HG03565 (cell line): Measurements from ENCODE around the gene ATXN1.
A peak's percentile ranks its signal among the peaks of the same experiment; 100 is the strongest.
"Not testable (repeated sequence)": the region's sequence is repeated elsewhere in the genome, so short reads cannot be mapped to it uniquely, and the experiment has no call there.

Experiments used
- ATAC-seq: cut with Tn5 transposase; IDR thresholded peaks from one replicate; pipeline ENCODE4 v1.9.1; 2021; ENCODE audit warnings: mild to moderate bottlenecking, moderate library complexity; ENCODE audit not compliant: unreplicated experiment

Gene ATXN1

DNA sequence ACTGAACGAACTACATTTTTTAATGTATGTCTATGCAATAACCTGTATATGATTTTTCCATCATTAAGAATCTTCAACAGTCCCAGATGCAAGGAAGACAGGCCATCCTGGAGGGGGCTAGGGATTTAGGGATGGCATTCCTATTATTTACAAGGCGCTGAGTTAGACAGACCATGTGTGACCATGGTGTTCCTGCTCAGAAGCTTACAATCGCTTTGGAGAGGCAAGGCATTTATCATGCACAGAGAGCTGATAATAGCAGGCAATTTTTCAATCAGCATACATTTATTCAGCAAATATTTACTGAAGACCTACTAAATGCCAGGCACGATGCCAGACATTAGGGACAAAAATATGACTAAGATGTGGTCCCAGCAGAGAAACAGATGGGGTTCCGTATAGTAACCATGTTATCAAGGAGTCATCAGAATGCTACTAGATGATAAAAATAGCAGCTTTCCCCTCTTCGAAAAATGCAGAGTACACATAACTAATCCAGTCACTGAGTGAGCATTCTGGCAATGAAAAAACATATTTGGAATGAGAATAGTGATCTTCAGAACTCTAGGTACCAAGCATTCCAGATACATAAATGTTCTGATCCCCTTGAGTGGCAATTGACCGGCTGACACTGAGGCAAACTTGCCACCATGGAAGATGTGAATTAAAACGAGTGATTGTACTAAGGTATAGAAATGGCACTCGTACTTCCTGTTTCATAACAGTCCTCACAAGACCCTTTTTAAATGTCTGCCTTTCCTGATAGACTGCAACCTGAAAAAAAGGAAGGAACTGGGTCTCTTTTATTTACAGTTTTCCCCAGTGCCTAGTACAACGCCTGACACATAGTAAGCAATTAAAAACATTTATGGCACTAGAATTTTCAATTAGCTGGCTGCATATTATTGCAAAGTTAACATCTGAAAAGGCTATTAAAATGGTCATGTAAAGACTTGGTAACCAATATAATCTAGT lies 135.7 kb downstream of the ATXN1 start:
- ATAC-seq = no peak

DNA sequence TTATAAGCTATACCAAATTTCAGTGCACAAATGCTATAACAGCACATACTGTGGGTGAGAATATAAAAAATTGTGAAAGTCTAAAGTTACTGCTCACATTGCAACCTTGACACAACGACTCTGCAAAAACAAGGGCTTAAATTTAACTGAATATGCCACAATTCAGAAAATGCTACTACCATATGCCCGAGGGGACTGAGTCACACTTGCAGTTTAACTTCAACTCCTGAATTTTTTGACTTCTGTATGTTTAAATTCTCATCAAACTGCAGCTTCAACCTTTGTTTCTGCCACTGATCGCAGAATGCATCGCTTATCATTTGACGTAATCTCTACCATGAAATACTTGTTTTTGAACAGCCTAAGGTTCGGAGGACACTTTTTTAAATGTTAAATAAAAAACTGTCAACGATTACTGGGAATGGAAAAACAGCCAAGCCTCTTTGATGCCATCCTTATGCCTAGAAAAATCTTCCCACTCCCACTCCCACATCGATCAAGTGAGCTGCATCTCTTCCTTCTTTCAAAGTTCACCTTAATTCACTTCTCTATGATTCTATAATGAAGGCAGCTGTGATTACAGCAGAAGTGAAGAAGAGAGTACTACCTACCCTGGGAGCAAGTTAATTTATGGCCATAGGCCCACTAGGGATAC lies 136.5 kb downstream of the ATXN1 start:
- ATAC-seq = no peak

DNA sequence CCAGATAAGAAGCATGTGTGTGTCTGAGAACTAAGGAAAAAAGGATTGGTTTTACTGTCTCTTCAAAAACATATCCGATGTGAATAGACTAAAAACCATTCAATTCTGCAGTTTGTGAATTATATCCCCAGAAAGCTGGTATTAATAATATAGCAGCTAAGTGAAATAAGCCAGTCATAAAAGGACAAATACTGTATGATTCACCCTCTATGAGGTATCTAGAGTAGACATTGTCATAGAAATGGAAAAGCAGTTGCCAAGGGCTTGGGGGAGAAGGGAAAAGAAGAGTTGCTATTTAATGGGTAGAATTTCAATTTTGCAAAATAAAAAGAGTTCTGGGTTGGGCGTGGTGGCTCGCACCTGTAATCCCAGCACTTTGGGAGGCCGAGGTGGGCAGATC lies 137.5 kb downstream of the ATXN1 start:
- ATAC-seq = no peak

DNA sequence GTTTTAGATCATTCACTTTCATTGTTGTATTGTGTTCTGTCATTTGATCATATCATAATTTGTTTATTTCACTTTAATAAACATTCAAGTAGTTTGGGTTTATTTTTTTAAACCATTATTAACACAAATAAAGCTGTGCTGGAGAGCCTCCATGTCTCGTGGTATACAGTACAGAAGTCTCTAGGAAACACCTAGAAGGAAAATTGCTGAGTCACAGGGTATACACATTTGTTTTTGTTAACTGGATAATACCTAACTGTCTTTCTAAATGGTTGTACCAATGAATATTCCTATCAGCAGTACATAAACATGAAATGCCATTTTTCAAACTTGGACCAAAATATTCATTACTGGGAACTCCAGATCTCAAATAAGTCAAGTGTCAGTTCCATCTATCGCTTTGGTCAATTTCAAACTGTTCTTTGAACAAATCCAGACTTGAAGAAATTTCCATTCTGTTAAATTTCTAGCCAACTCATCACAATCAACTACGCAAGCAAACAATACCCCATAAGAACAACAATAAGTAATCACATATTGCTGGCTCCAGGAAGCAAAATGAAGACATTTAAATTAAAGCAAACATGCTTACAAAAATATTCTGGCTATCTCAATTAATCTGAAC lies 138.1 kb downstream of the ATXN1 start:
- no peak for ATAC-seq

DNA sequence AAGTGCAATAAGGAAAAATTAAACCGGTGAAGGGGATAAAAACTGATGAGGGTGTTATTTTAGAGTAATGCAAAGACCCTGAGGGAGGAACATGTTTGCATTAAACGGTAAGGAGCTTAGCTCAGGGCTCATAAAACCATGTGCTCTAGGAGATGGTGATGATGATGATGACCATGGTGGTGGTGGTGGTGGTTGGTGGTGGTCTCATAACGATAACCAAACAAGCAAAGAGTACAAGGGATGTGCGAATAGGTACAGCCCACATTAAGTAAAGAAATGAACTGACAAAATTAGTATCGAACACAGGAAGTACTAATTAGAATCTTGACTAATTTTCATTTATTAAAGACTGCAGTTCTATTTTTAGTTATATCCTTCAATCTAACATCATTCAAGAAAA lies 139.1 kb downstream of the ATXN1 start:
- ATAC-seq = no peak

DNA sequence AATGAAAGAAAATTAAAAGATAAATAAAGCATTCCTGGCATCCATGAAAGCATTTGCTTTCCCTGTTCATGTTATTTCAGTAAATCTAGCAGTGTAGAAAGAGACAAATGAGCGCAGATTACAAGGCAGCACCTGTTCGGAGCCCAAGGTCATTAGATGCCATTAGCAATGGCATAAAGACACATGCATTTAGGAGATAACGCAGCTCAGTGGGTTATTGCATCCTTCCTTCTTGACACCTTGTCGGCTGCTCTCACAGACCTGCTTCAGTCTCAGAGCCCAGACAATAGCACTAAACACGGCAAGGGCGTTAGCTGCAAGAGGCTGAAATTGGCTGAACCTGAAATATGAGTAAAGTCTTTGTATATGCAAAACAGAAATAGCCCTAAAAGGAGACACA lies 140.3 kb downstream of the ATXN1 start:
- ATAC-seq = no peak

DNA sequence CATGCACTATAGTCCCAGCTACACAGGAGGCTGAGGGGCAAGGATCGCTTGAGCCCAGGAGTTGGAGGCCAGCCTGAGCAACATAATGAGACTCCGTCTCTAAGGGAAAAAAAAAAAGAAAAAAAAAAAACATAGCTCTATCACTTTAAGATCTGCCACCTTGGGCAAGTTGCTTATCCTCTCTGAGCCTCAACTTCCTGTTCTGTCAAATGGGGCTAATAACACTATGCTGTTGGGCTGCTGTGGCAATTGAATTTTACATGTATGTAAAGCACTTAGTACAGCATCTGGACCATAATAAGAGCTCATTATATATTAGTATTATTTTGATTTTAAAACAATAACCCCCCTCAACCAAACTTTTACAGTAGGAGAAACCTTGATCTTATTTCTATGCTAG lies 141.5 kb downstream of the ATXN1 start:
- ATAC-seq = no peak

DNA sequence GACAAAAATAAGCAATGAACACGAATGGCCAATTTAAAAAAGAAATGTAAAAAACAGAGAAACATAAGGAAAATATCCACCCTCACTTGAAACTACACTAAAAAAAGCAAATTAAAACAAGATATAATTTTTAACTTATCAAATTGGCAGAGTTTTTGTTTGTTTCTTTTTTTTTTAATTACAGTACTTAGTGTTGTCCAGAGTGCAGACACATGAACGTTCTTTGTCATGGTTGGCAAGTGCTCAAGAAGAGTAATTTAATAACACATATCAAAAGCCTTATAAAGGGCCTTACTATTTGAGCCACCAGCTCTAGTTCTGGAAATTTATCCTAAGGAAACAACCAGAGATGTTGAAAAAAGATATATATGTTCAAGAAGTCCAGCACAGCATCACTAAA lies 142.3 kb downstream of the ATXN1 start:
- ATAC-seq = no peak

DNA sequence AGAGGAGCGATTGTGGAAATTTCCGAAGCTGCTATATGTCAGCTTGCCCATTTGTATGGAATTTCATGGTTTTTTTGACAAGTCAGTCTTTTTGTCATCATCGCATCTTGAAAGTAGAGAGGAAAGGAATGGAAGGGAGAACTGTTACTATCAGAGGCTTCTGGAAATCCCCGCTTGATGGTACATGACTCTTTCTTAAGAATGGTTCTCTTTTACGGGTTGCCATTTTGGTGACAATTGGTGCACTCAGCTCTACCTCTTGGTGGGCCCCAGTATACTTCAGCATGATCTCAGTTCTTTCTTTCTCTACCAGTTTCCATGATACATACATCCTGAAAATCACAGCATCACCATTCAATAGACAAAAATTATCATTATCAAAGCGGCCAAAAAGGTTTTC lies 146.0 kb downstream of the ATXN1 start:
- not testable (repeated sequence) for ATAC-seq

DNA sequence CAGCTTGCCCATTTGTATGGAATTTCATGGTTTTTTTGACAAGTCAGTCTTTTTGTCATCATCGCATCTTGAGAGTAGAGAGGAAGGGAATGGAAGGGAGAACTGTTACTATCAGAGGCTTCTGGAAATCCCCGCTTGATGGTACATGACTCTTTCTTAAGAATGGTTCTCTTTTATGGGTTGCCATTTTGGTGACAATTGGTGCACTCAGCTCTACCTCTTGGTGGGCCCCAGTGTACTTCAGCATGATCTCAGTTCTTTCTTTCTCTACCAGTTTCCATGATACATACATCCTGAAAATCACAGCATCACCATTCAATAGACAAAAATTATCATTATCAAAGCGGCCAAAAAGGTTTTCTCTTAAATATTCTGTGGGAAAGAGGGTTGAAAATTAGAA lies 147.1 kb downstream of the ATXN1 start:
- ATAC-seq = not testable (repeated sequence)

DNA sequence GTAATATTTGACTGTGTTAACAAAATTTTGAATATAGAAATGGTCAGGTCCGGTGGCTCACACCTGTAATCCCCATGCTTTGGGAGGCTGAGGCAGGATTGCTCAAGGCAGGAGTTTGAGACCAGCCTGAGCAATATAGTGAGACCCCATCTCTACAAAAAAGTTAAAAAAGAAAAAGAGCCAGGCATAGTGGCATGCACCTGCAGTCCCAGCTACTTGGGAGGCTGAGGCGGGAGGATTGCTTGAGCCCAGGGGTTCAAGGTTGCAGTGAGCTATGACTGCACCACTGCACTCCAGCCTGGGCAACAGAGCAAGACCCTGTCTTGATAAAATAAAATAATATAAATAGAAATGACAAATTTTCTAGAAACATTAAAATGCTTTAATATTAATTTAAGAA lies 147.8 kb downstream of the ATXN1 start:
- not testable (repeated sequence) for ATAC-seq

DNA sequence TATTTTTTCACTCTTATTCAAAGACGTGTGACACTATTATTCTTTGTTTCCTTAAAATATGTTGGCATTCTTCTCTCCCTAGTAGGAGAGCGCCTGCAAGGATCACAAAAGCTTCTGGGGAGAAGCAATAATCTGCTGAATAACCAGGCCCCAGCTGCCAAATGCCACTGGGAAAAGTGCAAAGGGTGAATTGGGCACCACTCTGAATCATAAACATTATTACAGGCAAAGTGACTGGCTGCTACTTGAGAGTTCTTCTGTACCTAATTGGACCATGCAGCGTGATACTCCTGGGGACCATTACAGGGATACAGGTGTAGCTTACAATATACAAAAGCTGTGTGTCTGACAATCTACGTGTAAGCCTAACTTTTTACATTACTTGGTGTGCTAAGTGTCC lies 152.8 kb downstream of the ATXN1 start:
- no peak for ATAC-seq

DNA sequence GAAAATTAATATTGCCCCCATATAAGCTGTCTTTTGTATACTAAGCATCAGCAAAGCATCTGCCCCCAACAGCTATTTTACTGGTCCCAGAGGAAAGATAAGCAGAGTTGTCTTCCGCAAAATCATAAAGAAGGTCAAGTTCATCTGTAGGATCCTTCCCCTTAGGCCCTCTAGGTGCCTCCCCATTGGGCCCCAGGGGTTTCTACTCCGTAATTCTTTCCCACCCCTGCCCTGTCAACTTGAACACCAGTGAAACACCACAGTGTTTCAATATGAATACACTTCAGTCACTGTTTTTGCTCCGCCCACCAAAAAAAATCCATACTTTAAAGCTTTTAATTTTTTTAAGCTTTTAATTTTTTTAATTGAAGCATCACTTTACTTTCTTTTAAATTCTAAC lies 159.2 kb downstream of the ATXN1 start:
- ATAC-seq = peak; percentile 92

DNA sequence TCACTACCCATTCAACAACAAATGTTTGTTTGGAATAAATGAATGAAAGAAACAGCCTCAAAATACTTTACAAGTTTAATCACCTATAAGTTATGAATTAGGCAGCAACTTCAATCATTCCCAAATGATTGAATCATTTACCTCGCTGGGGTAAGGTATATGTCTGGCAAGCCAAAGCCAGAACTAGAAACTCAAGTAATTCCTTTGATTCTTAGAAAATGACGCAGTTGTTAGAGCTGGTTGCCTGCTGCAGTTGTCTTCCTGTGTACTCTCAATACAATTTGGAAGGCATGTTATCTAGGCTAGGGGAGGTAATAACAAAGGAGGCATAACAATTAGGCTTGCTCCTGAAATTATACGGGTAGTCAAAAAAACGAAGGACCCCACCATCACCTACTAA lies 160.6 kb downstream of the ATXN1 start:
- ATAC-seq = no peak

DNA sequence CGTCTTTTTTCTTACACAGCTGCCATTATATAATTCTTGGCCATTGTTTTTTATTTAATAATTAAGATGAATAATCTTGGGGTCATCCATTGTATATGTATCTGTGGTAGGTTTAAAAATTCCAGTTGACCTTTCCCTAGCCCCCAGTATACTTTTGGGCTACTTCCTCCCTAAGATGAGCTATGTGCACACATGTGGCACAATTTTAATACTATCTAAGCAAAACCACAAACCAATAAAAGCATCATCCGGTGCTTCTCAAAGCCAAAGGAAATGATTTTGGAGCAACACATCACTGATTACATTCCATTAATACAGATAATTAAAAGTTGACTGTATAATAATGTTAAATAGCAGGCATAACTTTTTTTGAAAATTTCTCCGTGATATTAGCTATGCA lies 161.2 kb downstream of the ATXN1 start:
- ATAC-seq = no peak

DNA sequence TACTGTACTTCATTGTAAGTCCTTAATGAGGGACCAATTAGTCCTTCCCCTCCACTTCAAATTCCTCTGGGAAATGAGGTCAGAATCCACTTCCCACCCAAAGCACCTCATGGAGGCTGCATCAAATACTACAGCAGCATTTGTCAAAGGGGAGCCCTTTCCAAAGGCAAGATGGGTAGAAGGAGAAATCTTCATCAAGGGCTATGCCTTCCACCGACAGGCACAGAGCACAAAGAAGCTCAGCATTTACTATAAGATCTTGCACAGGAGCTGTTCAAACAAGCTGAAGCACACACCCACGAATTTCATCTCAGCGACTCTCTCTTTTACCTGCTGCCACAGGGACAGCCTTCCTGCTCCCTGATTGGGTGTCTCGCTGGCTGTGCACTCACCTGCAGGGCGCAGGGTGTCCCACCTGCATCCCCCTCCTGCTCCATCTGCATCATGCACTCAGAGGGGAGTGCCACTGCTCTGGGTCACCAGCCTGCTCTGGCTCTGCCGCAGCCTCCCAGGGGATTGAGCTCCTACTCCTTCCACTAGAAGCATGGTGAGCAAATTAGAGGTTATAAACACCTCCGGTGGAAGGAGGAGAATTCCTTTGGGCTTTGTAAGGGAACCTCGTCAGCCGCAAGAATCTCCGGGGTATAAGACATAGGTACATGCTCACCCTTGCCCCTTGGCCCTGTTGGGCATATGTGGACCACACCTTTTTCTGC lies 164.5 kb downstream of the ATXN1 start:
- no peak for ATAC-seq

DNA sequence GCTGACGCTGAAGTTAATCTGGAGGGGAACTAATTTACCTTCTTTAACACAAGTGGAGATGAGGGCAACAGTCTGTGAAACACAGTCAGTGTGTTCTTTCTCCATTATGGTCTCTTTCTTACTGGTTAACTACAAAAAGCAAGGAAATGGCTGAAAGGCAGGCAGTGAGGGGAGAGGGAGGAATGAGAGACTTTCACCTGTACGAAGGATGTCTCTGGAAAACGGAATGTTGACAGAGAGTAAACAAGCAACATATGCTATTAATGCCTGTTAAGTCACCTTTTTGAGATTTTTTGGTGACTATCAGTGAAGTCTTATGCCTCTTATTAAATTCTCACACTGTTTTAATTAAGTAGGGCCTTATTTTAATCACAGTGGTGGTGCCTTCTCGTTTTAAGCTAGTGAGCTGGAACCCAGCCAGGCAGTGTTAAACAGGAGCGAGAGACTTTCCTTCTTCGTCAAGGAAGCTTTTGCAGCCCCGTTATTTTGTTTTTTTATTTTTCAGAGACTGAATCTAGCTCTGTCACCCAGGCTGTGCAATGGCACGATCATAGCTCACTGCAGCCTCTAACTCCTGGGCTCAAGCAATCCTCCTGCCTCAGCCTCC lies 165.6 kb downstream of the ATXN1 start:
- ATAC-seq = no peak

DNA sequence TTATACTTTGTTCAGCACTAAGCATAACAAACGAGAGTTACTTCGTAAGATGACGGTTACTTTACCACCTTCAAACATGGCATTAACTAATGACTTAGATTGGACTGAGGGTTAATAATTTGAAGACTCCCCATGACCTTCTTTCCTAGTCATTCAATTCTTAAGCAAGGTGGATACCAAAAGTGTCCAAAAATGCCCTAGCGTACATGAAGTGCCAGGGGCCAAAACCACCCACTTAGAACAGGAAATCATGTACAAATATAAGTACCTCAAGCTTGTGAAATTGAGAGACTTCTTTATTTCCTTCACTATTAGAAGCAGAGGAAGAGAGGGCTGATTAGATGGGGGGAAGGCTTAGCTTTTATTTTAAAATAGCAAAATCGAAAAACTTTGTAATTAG lies 166.4 kb downstream of the ATXN1 start:
- no peak for ATAC-seq

DNA sequence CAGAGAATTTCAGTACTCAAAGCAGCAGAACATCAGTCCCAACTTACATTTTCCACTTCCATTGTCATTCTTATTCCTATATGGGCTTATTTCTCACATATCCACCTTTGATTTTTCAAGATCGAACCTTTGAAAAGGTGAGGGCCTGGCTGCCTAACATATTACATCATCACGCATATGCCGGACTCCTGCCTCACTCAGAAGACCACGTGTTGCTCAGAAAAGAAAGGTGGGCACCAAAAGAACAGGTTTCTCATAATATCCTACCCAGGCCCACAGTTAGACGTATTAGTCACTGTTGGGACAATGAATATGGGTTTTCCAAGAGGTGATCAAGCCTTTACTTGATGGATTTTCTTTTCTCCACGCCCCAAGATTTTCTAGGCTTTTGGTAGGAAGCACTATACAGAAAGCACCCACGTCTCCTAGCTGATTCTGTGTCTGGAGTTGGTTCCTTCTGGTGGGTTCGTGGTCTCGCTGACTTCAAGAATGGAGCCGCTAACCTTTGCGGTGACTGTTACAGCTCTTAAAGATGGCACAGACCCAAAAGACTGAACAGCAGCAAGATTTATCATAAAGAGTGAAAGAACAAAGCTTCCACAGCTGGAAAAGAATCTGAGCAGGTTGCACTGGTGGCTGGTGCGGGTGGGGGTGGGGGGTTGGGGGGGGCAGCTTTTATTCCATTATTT lies 168.9 kb downstream of the ATXN1 start:
- ATAC-seq = no peak
